K562 (cell line): Measurements from ENCODE around the gene ELOVL1. TPM values are rescaled to one million over a fixed set of nuclear protein-coding genes. Genes with fewer than 3 reads are reported as not detected.

Experiments used
- GABPB2 ChIP-seq: fragments of 250-450 bp; sonication (Bioruptor Pico); conservative IDR thresholded peaks from 2 replicates; pipeline ENCODE4 v1.5.1; 2021; ENCODE audit warnings: mild to moderate bottlenecking
- HDAC3 ChIP-seq: fragments of 450-650 bp; IDR thresholded peaks from 2 replicates; pipeline ENCODE4 v1.6.1; 2018; ENCODE audit warnings: borderline replicate concordance, mild to moderate bottlenecking, moderate library complexity; ENCODE audit not compliant: partially characterized antibody
- MIER1 ChIP-seq: fragments of 450-650 bp; IDR thresholded peaks from 2 replicates; pipeline ENCODE4 v1.6.1; 2016; ENCODE audit warnings: antibody characterized with exemption, mild to moderate bottlenecking, low read depth
- NR2C2 ChIP-seq, 2 experiments: fragments of 200-800 bp in 1 of 2; sonication (Bioruptor generic) in 1 of 2; sonication (generic) in 1 of 2; formaldehyde crosslinking in 1 of 2; IDR thresholded peaks; 2 replicates each; pipeline versions ENCODE4 v1.6.1 to v1.8.0; 2016 to 2022; ENCODE audit warnings: mild to moderate bottlenecking in 1 of 2, missing compliant biosample characterization in 1 of 2, missing genetic modification characterization in 1 of 2, missing genetic modification reagents in 1 of 2
- RBM25 ChIP-seq: fragments of 200-400 bp; formaldehyde crosslinking; IDR thresholded peaks from 2 replicates; pipeline ENCODE4 v1.6.1; 2018; ENCODE audit warnings: low read length, low read depth, moderate library complexity; ENCODE audit not compliant: severe bottlenecking
- SMC3 ChIP-seq: conservative IDR thresholded peaks from 2 replicates; pipeline ENCODE4 v1.6.1; 2011; ENCODE audit warnings: low read depth, low read length, improper control_type of control experiment; ENCODE audit not compliant: insufficient read depth
- ZNF830 ChIP-seq: fragments of 250-450 bp; sonication (Bioruptor Pico); IDR thresholded peaks from 2 replicates; pipeline ENCODE4 v1.5.0; 2021; ENCODE audit warnings: mild to moderate bottlenecking
- polyA plus RNA-seq, 8 experiments: library from polyadenylated mRNA; depleted of rRNA in 4 of 8; stranded (reverse) in 5 of 8; unstranded in 3 of 8; fragments of >200 nt; fragmentation: Nextera tagmentation in 2 of 8; fragmentation: Illumina TruSeq in 1 of 8; extraction: Ambion mirVana in 2 of 8; extraction: Trizol in 1 of 8; gene quantifications; 2 replicates each; pipeline versions ENCODE4 v1.2.1 to v1.2.3, GENCODE V29; 2011 to 2014; ENCODE audit warnings: inconsistent platforms in 1 of 8, missing spikeins in 1 of 8
- total RNA-seq, 7 experiments: library from RNA; depleted of rRNA in 6 of 7; stranded (reverse); fragments of >200 nt in 6 of 7; fragmentation: Illumina TruSeq in 2 of 7; extraction: Trizol in 2 of 7; gene quantifications; 2 replicates each; pipeline versions ENCODE4 v1.2.1 to v1.2.3, GENCODE V29; 2011 to 2021; ENCODE audit warnings: low replicate concordance in 1 of 7
- TF ChIP-seq, protein P1 (sequence below): fragments of 200-800 bp; sonication (Bioruptor generic); IDR thresholded peaks from 2 replicates; pipeline ENCODE4 v1.6.1; 2016; ENCODE audit warnings: missing genetic modification characterization, missing compliant biosample characterization
- TF ChIP-seq, protein P2 (sequence below), 3 experiments: fragments of 200-800 bp in 1 of 3; fragments of 250-450 bp in 1 of 3; fragments of 450-650 bp in 1 of 3; sonication (Bioruptor Pico) in 1 of 3; sonication (Bioruptor generic) in 1 of 3; formaldehyde crosslinking in 1 of 3; IDR thresholded peaks; 2 replicates each; pipeline versions ENCODE4 v1.6.1 to v1.8.0; 2016 to 2022; ENCODE audit warnings: mild to moderate bottlenecking in 2 of 3, missing genetic modification characterization in 2 of 3, missing compliant biosample characterization in 1 of 3, moderate library complexity in 1 of 3
- TF ChIP-seq, protein P3 (sequence below), 2 experiments: fragments of 450-650 bp; IDR thresholded peaks; 2 replicates each; pipeline ENCODE4 v1.6.1; 2016
- TF ChIP-seq, protein P4 (sequence below): IDR thresholded peaks from 2 replicates; pipeline ENCODE4 v1.6.1; 2011; ENCODE audit warnings: borderline replicate concordance, low read depth, mild to moderate bottlenecking, moderate library complexity, low read length; ENCODE audit not compliant: insufficient read depth, poor library complexity, severe bottlenecking

The ELOVL1 gene
- total and polyA plus RNA-seq, 9 of the 15 experiments (the other 6 are each of a cell fraction or from before 2014, with no cell fraction given): 51.0 to 157 (median 70.3) TPM

DNA sequence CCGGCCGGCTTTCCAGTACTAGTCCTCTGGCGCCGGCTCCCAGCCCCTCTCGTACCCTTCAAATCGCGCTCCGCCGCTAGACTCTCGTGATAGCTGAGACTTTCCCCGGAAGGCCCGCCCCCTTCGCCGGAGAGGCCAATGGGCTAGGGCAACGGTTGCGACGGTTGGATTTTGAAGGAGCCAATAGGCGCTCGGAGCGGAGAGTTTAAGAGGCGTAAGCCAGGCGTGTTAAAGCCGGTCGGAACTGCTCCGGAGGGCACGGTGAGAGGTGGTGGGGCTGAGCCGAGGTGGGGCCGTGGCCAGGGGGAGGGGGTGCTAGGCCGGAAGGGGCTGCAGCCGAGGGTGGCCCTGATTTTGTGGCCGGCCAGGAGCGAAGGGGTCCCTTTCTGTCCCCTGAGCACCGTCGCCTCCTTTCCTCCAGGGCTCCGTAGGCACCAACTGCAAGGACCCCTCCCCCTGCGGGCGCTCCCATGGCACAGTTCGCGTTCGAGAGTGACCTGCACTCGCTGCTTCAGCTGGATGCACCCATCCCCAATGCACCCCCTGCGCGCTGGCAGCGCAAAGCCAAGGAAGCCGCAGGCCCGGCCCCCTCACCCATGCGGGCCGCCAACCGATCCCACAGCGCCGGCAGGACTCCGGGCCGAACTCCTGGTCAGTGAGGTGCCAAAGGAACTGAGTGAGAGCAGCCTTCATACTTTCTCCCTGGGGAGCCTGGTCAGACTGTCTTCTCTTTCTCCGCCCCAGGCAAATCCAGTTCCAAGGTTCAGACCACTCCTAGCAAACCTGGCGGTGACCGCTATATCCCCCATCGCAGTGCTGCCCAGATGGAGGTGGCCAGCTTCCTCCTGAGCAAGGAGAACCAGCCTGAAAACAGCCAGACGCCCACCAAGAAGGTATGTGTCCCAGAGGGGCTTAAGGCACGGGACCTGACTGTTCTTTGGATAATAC lies 8.8 kb downstream of the ELOVL1 start, which contains the start of gene CDC20 (continued):
- TF ChIP-seq, protein P1, sequence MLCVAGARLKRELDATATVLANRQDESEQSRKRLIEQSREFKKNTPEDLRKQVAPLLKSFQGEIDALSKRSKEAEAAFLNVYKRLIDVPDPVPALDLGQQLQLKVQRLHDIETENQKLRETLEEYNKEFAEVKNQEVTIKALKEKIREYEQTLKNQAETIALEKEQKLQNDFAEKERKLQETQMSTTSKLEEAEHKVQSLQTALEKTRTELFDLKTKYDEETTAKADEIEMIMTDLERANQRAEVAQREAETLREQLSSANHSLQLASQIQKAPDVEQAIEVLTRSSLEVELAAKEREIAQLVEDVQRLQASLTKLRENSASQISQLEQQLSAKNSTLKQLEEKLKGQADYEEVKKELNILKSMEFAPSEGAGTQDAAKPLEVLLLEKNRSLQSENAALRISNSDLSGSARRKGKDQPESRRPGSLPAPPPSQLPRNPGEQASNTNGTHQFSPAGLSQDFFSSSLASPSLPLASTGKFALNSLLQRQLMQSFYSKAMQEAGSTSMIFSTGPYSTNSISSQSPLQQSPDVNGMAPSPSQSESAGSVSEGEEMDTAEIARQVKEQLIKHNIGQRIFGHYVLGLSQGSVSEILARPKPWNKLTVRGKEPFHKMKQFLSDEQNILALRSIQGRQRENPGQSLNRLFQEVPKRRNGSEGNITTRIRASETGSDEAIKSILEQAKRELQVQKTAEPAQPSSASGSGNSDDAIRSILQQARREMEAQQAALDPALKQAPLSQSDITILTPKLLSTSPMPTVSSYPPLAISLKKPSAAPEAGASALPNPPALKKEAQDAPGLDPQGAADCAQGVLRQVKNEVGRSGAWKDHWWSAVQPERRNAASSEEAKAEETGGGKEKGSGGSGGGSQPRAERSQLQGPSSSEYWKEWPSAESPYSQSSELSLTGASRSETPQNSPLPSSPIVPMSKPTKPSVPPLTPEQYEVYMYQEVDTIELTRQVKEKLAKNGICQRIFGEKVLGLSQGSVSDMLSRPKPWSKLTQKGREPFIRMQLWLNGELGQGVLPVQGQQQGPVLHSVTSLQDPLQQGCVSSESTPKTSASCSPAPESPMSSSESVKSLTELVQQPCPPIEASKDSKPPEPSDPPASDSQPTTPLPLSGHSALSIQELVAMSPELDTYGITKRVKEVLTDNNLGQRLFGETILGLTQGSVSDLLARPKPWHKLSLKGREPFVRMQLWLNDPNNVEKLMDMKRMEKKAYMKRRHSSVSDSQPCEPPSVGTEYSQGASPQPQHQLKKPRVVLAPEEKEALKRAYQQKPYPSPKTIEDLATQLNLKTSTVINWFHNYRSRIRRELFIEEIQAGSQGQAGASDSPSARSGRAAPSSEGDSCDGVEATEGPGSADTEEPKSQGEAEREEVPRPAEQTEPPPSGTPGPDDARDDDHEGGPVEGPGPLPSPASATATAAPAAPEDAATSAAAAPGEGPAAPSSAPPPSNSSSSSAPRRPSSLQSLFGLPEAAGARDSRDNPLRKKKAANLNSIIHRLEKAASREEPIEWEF: no peak
- TF ChIP-seq HDAC3 (peak; percentile 28), SMC3 (no peak), NR2C2 (CRISPR knock-in tag; IDR thresholded peaks at IDR 0.05) (0 out of 2 replicates have a peak, but pooled peaks have one; percentile 38), NR2C2 (tag; IDR thresholded peaks at IDR 0.05) (no peak), RBM25 (peak; percentile 95), GABPB2 (CRISPR knock-in tag) (no peak), MIER1 (no peak), ZNF830 (CRISPR knock-in tag) (0 out of 2 replicates have a peak, but pooled peaks have one; percentile 37)
- TF ChIP-seq, protein P2, sequence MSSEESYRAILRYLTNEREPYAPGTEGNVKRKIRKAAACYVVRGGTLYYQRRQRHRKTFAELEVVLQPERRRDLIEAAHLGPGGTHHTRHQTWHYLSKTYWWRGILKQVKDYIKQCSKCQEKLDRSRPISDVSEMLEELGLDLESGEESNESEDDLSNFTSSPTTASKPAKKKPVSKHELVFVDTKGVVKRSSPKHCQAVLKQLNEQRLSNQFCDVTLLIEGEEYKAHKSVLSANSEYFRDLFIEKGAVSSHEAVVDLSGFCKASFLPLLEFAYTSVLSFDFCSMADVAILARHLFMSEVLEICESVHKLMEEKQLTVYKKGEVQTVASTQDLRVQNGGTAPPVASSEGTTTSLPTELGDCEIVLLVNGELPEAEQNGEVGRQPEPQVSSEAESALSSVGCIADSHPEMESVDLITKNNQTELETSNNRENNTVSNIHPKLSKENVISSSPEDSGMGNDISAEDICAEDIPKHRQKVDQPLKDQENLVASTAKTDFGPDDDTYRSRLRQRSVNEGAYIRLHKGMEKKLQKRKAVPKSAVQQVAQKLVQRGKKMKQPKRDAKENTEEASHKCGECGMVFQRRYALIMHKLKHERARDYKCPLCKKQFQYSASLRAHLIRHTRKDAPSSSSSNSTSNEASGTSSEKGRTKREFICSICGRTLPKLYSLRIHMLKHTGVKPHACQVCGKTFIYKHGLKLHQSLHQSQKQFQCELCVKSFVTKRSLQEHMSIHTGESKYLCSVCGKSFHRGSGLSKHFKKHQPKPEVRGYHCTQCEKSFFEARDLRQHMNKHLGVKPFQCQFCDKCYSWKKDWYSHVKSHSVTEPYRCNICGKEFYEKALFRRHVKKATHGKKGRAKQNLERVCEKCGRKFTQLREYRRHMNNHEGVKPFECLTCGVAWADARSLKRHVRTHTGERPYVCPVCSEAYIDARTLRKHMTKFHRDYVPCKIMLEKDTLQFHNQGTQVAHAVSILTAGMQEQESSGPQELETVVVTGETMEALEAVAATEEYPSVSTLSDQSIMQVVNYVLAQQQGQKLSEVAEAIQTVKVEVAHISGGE (CRISPR knock-in tag; IDR thresholded peaks at IDR 0.05): peak in 1 of 3 experiments; percentile 80; a peak in 2 of 6 replicates
- TF ChIP-seq, protein P3, sequence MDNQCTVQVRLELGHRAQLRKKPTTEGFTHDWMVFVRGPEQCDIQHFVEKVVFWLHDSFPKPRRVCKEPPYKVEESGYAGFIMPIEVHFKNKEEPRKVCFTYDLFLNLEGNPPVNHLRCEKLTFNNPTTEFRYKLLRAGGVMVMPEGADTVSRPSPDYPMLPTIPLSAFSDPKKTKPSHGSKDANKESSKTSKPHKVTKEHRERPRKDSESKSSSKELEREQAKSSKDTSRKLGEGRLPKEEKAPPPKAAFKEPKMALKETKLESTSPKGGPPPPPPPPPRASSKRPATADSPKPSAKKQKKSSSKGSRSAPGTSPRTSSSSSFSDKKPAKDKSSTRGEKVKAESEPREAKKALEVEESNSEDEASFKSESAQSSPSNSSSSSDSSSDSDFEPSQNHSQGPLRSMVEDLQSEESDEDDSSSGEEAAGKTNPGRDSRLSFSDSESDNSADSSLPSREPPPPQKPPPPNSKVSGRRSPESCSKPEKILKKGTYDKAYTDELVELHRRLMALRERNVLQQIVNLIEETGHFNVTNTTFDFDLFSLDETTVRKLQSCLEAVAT (IDR thresholded peaks at IDR 0.05): 0 out of 4 replicates have a peak, but pooled peaks of 1 of the 2 experiments have one; percentile 28
- TF ChIP-seq, protein P4, sequence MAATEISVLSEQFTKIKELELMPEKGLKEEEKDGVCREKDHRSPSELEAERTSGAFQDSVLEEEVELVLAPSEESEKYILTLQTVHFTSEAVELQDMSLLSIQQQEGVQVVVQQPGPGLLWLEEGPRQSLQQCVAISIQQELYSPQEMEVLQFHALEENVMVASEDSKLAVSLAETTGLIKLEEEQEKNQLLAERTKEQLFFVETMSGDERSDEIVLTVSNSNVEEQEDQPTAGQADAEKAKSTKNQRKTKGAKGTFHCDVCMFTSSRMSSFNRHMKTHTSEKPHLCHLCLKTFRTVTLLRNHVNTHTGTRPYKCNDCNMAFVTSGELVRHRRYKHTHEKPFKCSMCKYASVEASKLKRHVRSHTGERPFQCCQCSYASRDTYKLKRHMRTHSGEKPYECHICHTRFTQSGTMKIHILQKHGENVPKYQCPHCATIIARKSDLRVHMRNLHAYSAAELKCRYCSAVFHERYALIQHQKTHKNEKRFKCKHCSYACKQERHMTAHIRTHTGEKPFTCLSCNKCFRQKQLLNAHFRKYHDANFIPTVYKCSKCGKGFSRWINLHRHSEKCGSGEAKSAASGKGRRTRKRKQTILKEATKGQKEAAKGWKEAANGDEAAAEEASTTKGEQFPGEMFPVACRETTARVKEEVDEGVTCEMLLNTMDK: no peak
